Measurements from ENCODE around the gene NTMT1.

The NTMT1 gene

GRCh38 chr9:129617167-129617566 lies 8.8 kb upstream of the NTMT1 start:
- H3K4me3 ChIP-seq (ENCODE audit: control insufficient read depth, low read depth, low read length): no peak overlapping the region
- DNase-seq (ENCODE audit: low read depth): peak; percentile 65
- TF ChIP-seq CTCF (conservative IDR thresholded peaks at IDR 0.05; ENCODE audit: control insufficient read depth, insufficient read depth, low read depth, low read length): peak; percentile 76

- TF ChIP-seq CTCF (conservative IDR thresholded peaks at IDR 0.05; ENCODE audit: control insufficient read depth, insufficient read depth, low read depth, low read length): no peak
- no peak for DNase-seq (ENCODE audit: low read depth)
- peak overlapping the region; percentile 35 for H3K4me3 ChIP-seq (ENCODE audit: control insufficient read depth, low read depth, low read length)
These were observed 5.9 kb upstream of the NTMT1 start for GRCh38 chr9:129619787-129620668.

GRCh38 chr9:129620669-129621295 lies 5.2 kb upstream of the NTMT1 start, which contains the start of gene C9orf50:
Gene C9orf50 (minus strand): TSS chr9:129621101. CDS start chr9:129620574, 527 bp downstream.
- no peak for DNase-seq (ENCODE audit: low read depth)
- peak within 1 kb of the TSS; percentile 35 for H3K4me3 ChIP-seq (ENCODE audit: control insufficient read depth, low read depth, low read length)
- no peak for TF ChIP-seq CTCF (conservative IDR thresholded peaks at IDR 0.05; ENCODE audit: control insufficient read depth, insufficient read depth, low read depth, low read length)

GRCh38 chr9:129623331-129623730 lies 2.6 kb upstream of the NTMT1 start:
- no peak for TF ChIP-seq CTCF (conservative IDR thresholded peaks at IDR 0.05; ENCODE audit: control insufficient read depth, insufficient read depth, low read depth, low read length)
- peak; percentile 70 for DNase-seq (ENCODE audit: low read depth)

GRCh38 chr9:129624168-129624759 lies 1.7 kb upstream of the NTMT1 start:
- H3K4me3 ChIP-seq (ENCODE audit: control insufficient read depth, low read depth, low read length): no peak overlapping the region
- DNase-seq (ENCODE audit: low read depth): peak; percentile 60
- peak; percentile 84 for TF ChIP-seq CTCF (conservative IDR thresholded peaks at IDR 0.05; ENCODE audit: control insufficient read depth, insufficient read depth, low read depth, low read length)

More at GRCh38 chr9:129623331-129623730, 2.6 kb upstream of the NTMT1 start:
- H3K4me3 ChIP-seq (ENCODE audit: control insufficient read depth, low read depth, low read length): no peak overlapping the region

GRCh38 chr9:129624947-129625346 lies 1.0 kb upstream of the NTMT1 start:
- peak; percentile 41 for DNase-seq (ENCODE audit: low read depth)
- H3K4me3 ChIP-seq (ENCODE audit: control insufficient read depth, low read depth, low read length): no peak overlapping the region
- TF ChIP-seq CTCF (conservative IDR thresholded peaks at IDR 0.05; ENCODE audit: control insufficient read depth, insufficient read depth, low read depth, low read length): no peak
